SJSA1 (cell line): ENCODE data around the gene ERVK3-1. TPM values are rescaled to one million over a fixed set of nuclear protein-coding genes. Genes with fewer than 3 reads are reported as not detected.

Source experiments
- DNase-seq, 2 experiments: peaks; one replicate each; pipeline ENCODE4 v3.0.0-alpha.2; 2015 to 2020; ENCODE audit warnings: low spot score in 2 of 2, low read depth in 1 of 2
- H3K27ac ChIP-seq: fragments of 250-450 bp; sonication (Bioruptor Pico); 2 replicates; pipeline ENCODE4 v1.5.1; 2020; ENCODE audit warnings: mild to moderate bottlenecking, moderate library complexity
- H3K27me3 ChIP-seq: fragments of 250-450 bp; sonication (Bioruptor Pico); replicated peaks from 2 replicates; pipeline ENCODE4 v1.5.1; 2020; ENCODE audit warnings: mild to moderate bottlenecking, moderate library complexity
- H3K36me3 ChIP-seq: fragments of 250-450 bp; sonication (Bioruptor Pico); 2 replicates; pipeline ENCODE4 v1.5.1; 2020; ENCODE audit warnings: mild to moderate bottlenecking
- H3K4me1 ChIP-seq: fragments of 250-450 bp; sonication (Bioruptor Pico); replicated peaks from 2 replicates; pipeline ENCODE4 v1.6.1; 2021; ENCODE audit warnings: mild to moderate bottlenecking
- H3K4me3 ChIP-seq: fragments of 250-450 bp; sonication (Bioruptor Pico); 2 replicates; pipeline ENCODE4 v1.5.1; 2020; ENCODE audit warnings: mild to moderate bottlenecking
- H3K9me3 ChIP-seq: fragments of 250-450 bp; sonication (Bioruptor Pico); replicated peaks from 2 replicates; pipeline ENCODE4 v1.5.1; 2020; ENCODE audit warnings: mild to moderate bottlenecking
- total RNA-seq: library from RNA; depleted of rRNA; stranded (reverse); fragments of >200 nt; shearing (Covaris generic); gene quantifications from 2 replicates; pipeline ENCODE4 v1.2.3, GENCODE V29; 2014

ERVK3-1 gene
- total RNA-seq, 1 experiment from 2014 or later, result 44.4 TPM

DNA sequence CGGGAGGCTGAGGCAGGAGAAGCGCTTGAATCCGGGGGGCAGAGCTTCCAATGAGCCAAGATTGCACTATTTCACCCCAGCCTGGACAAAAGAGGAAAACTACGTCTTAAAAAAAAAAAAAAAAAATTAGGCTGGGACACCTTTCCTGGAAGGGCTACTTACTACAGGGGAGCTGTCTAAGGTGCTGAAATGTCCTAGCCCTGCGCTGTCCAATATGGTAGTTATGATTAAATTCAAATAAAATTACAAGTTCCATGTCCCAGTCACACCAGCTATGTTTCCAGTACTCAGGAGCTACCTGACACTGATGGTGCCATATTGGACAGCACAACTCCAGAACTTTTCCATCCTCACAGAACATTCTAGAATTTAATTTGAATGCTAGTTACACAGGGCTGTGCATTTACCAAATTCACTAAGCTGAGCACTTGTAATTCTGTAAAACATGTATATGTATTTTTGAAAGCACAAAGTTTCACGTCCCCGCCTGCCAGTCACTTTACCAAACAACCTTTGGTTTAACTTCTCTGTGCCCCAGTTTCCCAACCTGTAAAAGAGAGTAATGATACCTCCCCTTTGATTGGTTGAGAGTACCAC lies 12.4 kb downstream of the ERVK3-1 start:
- no peak for DNase-seq
- Histone ChIP-seq H3K4me1 (no peaks in the 10 kb centered on the region), H3K27me3 (no peaks in the 10 kb centered on the region), H3K9me3 (peaks cover 6% of the 10 kb centered on the region), H3K27ac (no peak overlapping the region), H3K36me3 (peaks cover 43% of the 10 kb centered on the region), H3K4me3 (no peak overlapping the region)

DNA sequence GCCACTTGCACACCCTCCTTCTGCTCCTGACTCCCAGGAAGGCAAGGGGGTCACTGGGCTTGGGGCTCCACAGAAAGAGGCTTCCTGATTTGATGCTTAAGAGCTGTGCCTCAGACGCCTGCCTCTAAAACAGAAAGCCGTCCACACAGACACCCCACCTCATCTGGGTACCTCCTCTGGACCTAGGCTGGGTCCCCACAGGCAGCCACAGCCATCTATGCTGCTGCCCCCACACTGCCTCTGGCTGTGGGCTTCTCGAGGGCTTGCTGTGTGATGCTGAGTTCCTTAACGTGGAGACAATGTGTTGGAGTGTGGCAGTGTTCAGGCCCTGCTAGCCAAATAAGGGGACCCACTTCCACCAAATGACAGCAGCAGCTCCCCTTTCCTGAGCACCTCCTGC lies 13.1 kb downstream of the ERVK3-1 start:
- Histone ChIP-seq H3K27ac (no peak overlapping the region), H3K36me3 (peaks cover 36% of the 10 kb centered on the region), H3K4me3 (no peak overlapping the region), H3K9me3 (peaks cover 6% of the 10 kb centered on the region), H3K4me1 (no peaks in the 10 kb centered on the region), H3K27me3 (no peaks in the 10 kb centered on the region)
- no peak for DNase-seq

- H3K36me3 ChIP-seq, result peaks cover 27% of the 10 kb centered on the region
- H3K27me3 ChIP-seq, result no peaks in the 10 kb centered on the region
- peaks cover 2% of the 10 kb centered on the region; the same call in 1 of the 2 replicates for H3K9me3 ChIP-seq
- no peak overlapping the region for H3K4me3 ChIP-seq
- no peak overlapping the region for H3K27ac ChIP-seq
- no peaks in the 10 kb centered on the region for H3K4me1 ChIP-seq
- DNase-seq, result no peak
These were observed 14.1 kb downstream of the ERVK3-1 start for GRCh38 chr19:58319241-58319640.

DNA sequence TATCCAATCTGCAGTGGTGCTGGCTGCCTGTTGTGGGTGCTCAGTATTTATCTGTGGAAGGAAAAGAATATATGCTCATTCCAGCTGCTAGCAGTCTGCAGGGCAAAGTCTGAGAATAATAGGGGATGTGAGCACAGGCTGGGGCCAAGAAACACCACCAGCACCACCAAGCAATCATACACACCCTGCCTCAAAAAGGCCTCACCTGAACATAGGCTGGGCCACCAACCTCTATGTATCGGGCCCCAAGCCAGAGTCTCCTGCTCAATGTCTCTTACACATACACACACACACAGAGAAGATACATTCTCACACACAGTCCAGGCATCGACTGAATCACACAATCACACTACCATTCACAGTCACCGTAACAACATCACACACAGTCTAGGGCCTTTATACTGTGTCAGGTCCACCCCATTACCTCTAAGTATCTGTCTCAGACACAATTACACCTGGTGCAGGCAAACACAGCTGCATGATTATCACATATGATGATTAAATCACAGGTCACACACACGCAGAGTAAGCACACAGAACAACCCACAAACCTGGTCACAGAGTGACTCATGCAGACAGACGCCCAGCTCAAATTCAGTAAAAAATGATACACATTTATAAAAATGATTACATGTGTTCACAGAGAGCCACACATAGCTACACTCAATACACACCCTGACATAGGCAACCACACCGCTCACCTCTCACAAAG lies 20.3 kb downstream of the ERVK3-1 start:
- Histone ChIP-seq H3K9me3 (0 out of 2 replicates have a peak, but pooled peaks cover 2% of the 10 kb centered on the region), H3K36me3 (peaks cover 7% of the 10 kb centered on the region), H3K4me3 (peak overlapping the region; percentile 82), H3K27ac (no peak overlapping the region), H3K27me3 (no peaks in the 10 kb centered on the region), H3K4me1 (peaks cover 11% of the 10 kb centered on the region)
- no peak for DNase-seq

DNA sequence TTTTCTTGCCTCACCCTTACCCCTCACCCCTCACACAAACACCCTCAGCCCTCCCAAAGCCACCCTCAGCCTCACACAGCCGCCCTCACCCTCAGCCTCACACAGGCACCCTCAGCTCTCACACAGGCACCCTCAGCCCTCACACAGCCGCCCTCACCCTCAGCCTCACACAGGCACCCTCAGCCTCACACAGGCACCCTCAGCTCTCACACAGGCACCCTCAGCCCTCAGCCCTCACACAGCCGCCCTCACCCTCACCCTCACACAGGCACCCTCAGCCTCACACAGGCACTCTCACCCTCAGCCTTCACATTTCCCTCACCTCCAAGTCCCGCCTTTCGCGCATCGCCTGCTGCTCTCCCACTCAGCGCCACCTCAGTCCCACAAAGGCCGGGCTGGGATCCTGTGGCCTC lies 21.3 kb downstream of the ERVK3-1 start:
- H3K9me3 ChIP-seq, result 0 out of 2 replicates have a peak, but pooled peaks cover 2% of the 10 kb centered on the region
- H3K4me1 ChIP-seq, result peaks cover 11% of the 10 kb centered on the region
- H3K4me3 ChIP-seq, result peak overlapping the region; percentile 82
- H3K36me3 ChIP-seq, result peaks cover 7% of the 10 kb centered on the region
- no peaks in the 10 kb centered on the region for H3K27me3 ChIP-seq
- no peak overlapping the region for H3K27ac ChIP-seq
- no peak for DNase-seq

DNA sequence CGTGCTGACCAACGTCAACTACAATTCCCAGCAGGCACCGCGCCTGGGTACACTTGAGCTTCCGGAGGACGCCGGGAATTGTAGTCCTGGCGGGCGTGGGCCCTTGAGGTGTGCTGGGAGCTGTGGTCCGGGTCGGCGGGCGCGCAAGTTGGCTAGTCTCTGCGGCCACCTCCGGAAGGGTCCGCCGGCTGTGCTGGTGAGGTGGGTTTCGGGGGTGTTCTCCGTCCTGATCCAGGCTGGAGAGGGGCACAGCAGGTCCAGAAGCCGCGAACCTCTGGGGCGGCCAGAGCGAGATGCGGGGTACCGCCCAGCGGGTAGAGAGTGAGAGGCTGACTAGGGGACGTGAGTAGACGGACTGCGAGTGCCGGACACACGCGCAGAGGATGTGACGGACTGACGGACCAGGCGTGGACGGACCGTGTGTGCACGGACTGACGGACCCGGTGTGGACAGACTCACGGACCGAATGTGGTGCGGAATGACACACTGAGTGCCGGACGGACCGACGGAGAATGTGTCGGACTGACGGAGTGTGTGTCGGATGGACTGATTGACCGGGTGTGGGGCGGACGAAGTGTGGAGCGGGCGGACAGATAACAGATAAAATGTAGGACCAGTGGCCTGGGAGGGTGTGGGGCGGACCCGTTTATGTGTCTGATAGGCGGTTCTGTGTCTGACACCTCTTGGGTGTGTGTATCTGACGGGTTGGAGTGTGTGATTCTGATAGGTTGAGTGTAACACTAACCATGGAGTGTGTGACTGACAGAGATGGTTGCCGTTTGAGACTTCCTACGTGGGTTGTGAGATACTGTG lies 21.9 kb downstream of the ERVK3-1 start, which contains the start of gene ZSCAN22:
TSS of gene ZSCAN22 (plus strand) at position 81 of the 813 bp plus-strand sequence. CDS start 7,809 bp downstream, outside the sequence.
- DNase-seq, result peak; percentile 96 to 97
- H3K4me1 ChIP-seq, result peaks cover 11% of the 10 kb centered on the region
- no peaks in the 10 kb centered on the region for H3K27me3 ChIP-seq
- H3K27ac ChIP-seq, result peak within 1 kb of the TSS; percentile 65
- H3K36me3 ChIP-seq, result peaks cover 5% of the 10 kb centered on the region
- peak within 1 kb of the TSS; percentile 82 for H3K4me3 ChIP-seq
- H3K9me3 ChIP-seq, result no peaks in the 10 kb centered on the region

GRCh38 chr19:58328999-58329398 lies 23.8 kb downstream of the ERVK3-1 start:
- H3K27me3 ChIP-seq, result no peaks in the 10 kb centered on the region
- H3K27ac ChIP-seq, result no peak overlapping the region
- no peak for DNase-seq
- no peaks in the 10 kb centered on the region; the same call in 1 of the 2 replicates for H3K36me3 ChIP-seq
- H3K9me3 ChIP-seq, result no peaks in the 10 kb centered on the region
- no peak overlapping the region for H3K4me3 ChIP-seq
- H3K4me1 ChIP-seq, result peaks cover 11% of the 10 kb centered on the region

GRCh38 chr19:58330458-58330857 lies 25.3 kb downstream of the ERVK3-1 start:
- Histone ChIP-seq H3K27me3 (no peaks in the 10 kb centered on the region), H3K36me3 (peaks cover 5% of the 10 kb centered on the region; the same call in 1 of the 2 replicates), H3K4me1 (peaks cover 11% of the 10 kb centered on the region), H3K4me3 (no peak overlapping the region), H3K9me3 (no peaks in the 10 kb centered on the region), H3K27ac (no peak overlapping the region)
- no peak for DNase-seq

DNA sequence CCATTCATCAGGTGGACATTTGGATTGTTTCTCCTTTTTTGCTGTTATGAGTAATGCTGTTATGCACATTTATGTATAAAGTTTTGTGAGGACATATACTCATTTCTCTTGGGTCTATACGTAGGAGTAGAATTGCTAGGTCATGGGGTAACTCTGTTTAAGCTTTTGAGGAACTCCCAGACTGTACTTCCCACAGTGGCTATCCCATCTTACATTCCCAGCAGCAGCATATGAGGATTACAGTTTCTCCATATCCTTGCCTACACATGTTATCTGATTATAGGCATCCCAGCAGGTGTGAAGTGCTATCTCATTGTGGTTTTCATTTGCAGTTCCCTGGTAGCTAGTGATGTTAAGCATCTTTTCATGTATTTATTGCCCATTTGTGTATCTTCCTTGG lies 27.5 kb downstream of the ERVK3-1 start:
- Histone ChIP-seq H3K36me3 (peaks cover 18% of the 10 kb centered on the region), H3K27ac (no peak overlapping the region), H3K4me1 (peaks cover 7% of the 10 kb centered on the region), H3K27me3 (no peaks in the 10 kb centered on the region), H3K9me3 (no peaks in the 10 kb centered on the region), H3K4me3 (no peak overlapping the region)
- no peak for DNase-seq

DNA sequence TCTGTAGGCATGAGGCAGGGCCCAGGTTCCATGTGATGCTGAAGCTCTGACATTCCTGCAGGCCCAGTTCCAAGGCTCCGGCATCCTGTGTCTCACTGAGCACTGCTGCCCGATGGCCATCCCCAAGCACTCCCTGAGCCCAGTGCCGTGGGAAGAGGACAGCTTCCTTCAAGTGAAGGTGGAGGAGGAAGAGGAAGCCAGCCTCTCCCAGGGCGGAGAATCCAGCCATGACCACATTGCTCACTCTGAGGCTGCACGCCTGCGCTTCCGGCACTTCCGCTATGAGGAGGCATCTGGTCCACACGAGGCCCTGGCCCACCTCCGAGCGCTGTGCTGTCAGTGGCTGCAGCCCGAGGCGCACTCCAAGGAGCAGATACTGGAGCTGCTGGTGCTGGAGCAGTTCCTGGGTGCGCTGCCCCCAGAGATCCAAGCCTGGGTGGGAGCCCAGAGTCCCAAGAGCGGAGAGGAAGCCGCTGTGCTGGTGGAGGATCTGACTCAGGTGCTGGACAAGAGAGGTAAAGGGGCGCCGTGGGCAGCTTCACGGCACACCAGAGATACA lies 29.6 kb downstream of the ERVK3-1 start:
- no peak overlapping the region for H3K4me3 ChIP-seq
- H3K4me1 ChIP-seq, result no peaks in the 10 kb centered on the region
- peaks cover 38% of the 10 kb centered on the region for H3K36me3 ChIP-seq
- H3K27me3 ChIP-seq, result no peaks in the 10 kb centered on the region
- no peak overlapping the region for H3K27ac ChIP-seq
- DNase-seq, result no peak
- peaks cover 10% of the 10 kb centered on the region; the same call in 1 of the 2 replicates for H3K9me3 ChIP-seq

DNA sequence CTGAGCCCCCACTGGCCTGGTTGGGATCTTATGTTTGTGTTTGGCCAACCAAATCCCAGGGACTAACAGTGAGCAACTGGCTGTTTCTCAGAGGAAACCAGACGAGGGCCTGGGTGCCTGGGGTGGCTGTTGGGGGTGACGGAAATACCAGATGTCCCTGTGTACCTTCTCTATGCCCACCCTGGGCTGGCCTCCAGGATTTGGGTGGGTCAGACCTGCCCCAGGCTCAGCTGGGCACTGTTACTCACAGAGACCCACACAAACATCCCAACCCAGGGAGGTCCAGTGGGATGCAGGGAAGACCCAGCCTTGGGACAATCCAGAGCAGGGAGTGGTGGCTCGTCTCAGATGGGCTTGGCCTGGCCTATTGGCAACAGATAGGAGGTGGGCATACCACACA lies 30.5 kb downstream of the ERVK3-1 start:
- Histone ChIP-seq H3K27ac (no peak overlapping the region), H3K4me1 (no peaks in the 10 kb centered on the region), H3K4me3 (no peak overlapping the region), H3K9me3 (peaks cover 10% of the 10 kb centered on the region; the same call in 1 of the 2 replicates), H3K27me3 (no peaks in the 10 kb centered on the region), H3K36me3 (peaks cover 40% of the 10 kb centered on the region)
- no peak for DNase-seq

GRCh38 chr19:58336216-58336615 lies 31.0 kb downstream of the ERVK3-1 start:
- peaks cover 10% of the 10 kb centered on the region; the same call in 1 of the 2 replicates for H3K9me3 ChIP-seq
- peaks cover 44% of the 10 kb centered on the region for H3K36me3 ChIP-seq
- no peak for DNase-seq
- no peaks in the 10 kb centered on the region for H3K4me1 ChIP-seq
- H3K4me3 ChIP-seq, result no peak overlapping the region
- H3K27me3 ChIP-seq, result no peaks in the 10 kb centered on the region
- no peak overlapping the region for H3K27ac ChIP-seq

GRCh38 chr19:58336820-58337219 lies 31.6 kb downstream of the ERVK3-1 start:
- peaks cover 10% of the 10 kb centered on the region; the same call in 1 of the 2 replicates for H3K9me3 ChIP-seq
- no peaks in the 10 kb centered on the region for H3K27me3 ChIP-seq
- H3K27ac ChIP-seq, result no peak overlapping the region
- H3K36me3 ChIP-seq, result peaks cover 46% of the 10 kb centered on the region
- H3K4me3 ChIP-seq, result no peak overlapping the region
- no peaks in the 10 kb centered on the region for H3K4me1 ChIP-seq
- no peak for DNase-seq
